ENCODE data around the gene STAT3. TPM values are rescaled to one million over a fixed set of nuclear protein-coding genes. Genes with fewer than 3 reads are reported as not detected.
A peak's percentile ranks its signal among the peaks of the same experiment; 100 is the strongest.

Gene STAT3
- total RNA-seq, 1 donor, result 206 TPM

- H3K4me2 ChIP-seq (ENCODE audit: insufficient read depth, low read length), result peak overlapping the region; percentile 25
- H3K4me3 ChIP-seq (ENCODE audit: insufficient read depth, low read length), result no peak overlapping the region
- peaks cover 94% of the 10 kb centered on the region for H3K79me2 ChIP-seq (ENCODE audit: insufficient read depth, low read length)
- H3K36me3 ChIP-seq (ENCODE audit: insufficient read depth, low read length), result peaks cover 43% of the 10 kb centered on the region
- no peaks in the 10 kb centered on the region for H3K27me3 ChIP-seq (ENCODE audit: insufficient read depth, low read length)
- H3K4me1 ChIP-seq (ENCODE audit: insufficient read depth, low read length), result peaks cover 56% of the 10 kb centered on the region
- no peak for TF ChIP-seq CTCF (IDR thresholded peaks at IDR 0.05; ENCODE audit: extremely low read depth, low read depth, low read length)
- peaks cover 92% of the 10 kb centered on the region for H4K20me1 ChIP-seq (ENCODE audit: insufficient read depth, low read length)
- peak; percentile 79 for DNase-seq (ENCODE audit: insufficient read length, low spot score, missing footprints)
- no peaks in the 10 kb centered on the region for H3K9me3 ChIP-seq (ENCODE audit: low read depth, low read length)
- H2AFZ ChIP-seq (ENCODE audit: low read length), result no peak overlapping the region
- peak overlapping the region; percentile 51 for H3K27ac ChIP-seq (ENCODE audit: low read depth, low read length)
Measured at GRCh38 chr17:42408061-42408460, 19.8 kb upstream of the STAT3 start.

- Histone ChIP-seq H3K4me3 (ENCODE audit: insufficient read depth, low read length) (no peak overlapping the region), H3K9me3 (ENCODE audit: low read depth, low read length) (no peaks in the 10 kb centered on the region), H3K79me2 (ENCODE audit: insufficient read depth, low read length) (peaks cover 95% of the 10 kb centered on the region), H3K27me3 (ENCODE audit: insufficient read depth, low read length) (no peaks in the 10 kb centered on the region), H3K4me2 (ENCODE audit: insufficient read depth, low read length) (peak overlapping the region; percentile 25), H4K20me1 (ENCODE audit: insufficient read depth, low read length) (peaks cover 94% of the 10 kb centered on the region), H2AFZ (ENCODE audit: low read length) (no peak overlapping the region), H3K27ac (ENCODE audit: low read depth, low read length) (peak overlapping the region; percentile 36), H3K36me3 (ENCODE audit: insufficient read depth, low read length) (peaks cover 50% of the 10 kb centered on the region), H3K4me1 (ENCODE audit: insufficient read depth, low read length) (peaks cover 59% of the 10 kb centered on the region)
- no peak for TF ChIP-seq CTCF (IDR thresholded peaks at IDR 0.05; ENCODE audit: extremely low read depth, low read depth, low read length)
- DNase-seq (ENCODE audit: insufficient read length, low spot score, missing footprints), result peak; percentile 95
Measured at GRCh38 chr17:42407289-42407836, 19.1 kb upstream of the STAT3 start.

- no peak overlapping the region for H2AFZ ChIP-seq (ENCODE audit: low read length)
- H3K79me2 ChIP-seq (ENCODE audit: insufficient read depth, low read length), result peaks cover 95% of the 10 kb centered on the region
- H3K27ac ChIP-seq (ENCODE audit: low read depth, low read length), result peak overlapping the region; percentile 36
- no peak overlapping the region for H3K4me3 ChIP-seq (ENCODE audit: insufficient read depth, low read length)
- H4K20me1 ChIP-seq (ENCODE audit: insufficient read depth, low read length), result peaks cover 94% of the 10 kb centered on the region
- peaks cover 51% of the 10 kb centered on the region for H3K36me3 ChIP-seq (ENCODE audit: insufficient read depth, low read length)
- H3K9me3 ChIP-seq (ENCODE audit: low read depth, low read length), result no peaks in the 10 kb centered on the region
- peaks cover 54% of the 10 kb centered on the region for H3K4me1 ChIP-seq (ENCODE audit: insufficient read depth, low read length)
- H3K4me2 ChIP-seq (ENCODE audit: insufficient read depth, low read length), result peak overlapping the region; percentile 22
- no peak for TF ChIP-seq CTCF (IDR thresholded peaks at IDR 0.05; ENCODE audit: extremely low read depth, low read depth, low read length)
- DNase-seq (ENCODE audit: insufficient read length, low spot score, missing footprints), result peak; percentile 79
- no peaks in the 10 kb centered on the region for H3K27me3 ChIP-seq (ENCODE audit: insufficient read depth, low read length)
Measured at GRCh38 chr17:42406615-42407288, 18.5 kb upstream of the STAT3 start.

DNA sequence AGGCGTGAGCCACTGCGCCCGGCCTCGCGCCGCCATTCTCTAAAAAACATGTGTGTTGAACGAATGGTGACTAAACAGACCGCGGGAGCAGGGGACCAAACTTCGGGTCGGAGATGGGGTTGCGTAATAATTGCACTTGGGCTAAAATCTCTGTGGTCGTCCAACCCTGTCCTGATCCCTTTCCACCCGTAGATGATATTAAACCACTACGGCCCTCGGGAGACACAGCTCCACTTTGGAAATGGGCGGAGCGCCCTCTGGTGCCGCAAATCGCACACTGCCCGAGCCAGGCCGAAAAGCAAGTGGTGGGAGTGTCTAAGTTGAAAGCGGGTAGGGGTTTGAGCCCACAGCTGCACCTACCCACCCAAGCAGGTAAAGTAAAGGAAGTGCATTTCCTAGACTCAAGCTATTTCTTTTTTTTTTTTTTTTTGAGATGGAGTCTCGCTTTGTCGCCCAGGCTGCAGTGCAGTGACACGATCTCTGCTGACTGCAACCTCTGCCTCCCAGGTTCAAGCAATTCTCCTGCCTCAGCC, 17.8 kb upstream of the STAT3 start:
- H4K20me1 ChIP-seq (ENCODE audit: insufficient read depth, low read length), result peaks cover 87% of the 10 kb centered on the region
- peak; percentile 97 for DNase-seq (ENCODE audit: insufficient read length, low spot score, missing footprints)

More for the DNA sequence above, 17.8 kb upstream of the STAT3 start:
- Histone ChIP-seq H3K27ac (ENCODE audit: low read depth, low read length) (no peak overlapping the region), H3K4me3 (ENCODE audit: insufficient read depth, low read length) (no peak overlapping the region), H3K9me3 (ENCODE audit: low read depth, low read length) (no peaks in the 10 kb centered on the region), H3K27me3 (ENCODE audit: insufficient read depth, low read length) (no peaks in the 10 kb centered on the region), H3K4me1 (ENCODE audit: insufficient read depth, low read length) (peaks cover 47% of the 10 kb centered on the region), H3K79me2 (ENCODE audit: insufficient read depth, low read length) (peaks cover 88% of the 10 kb centered on the region), H3K36me3 (ENCODE audit: insufficient read depth, low read length) (peaks cover 49% of the 10 kb centered on the region), H3K4me2 (ENCODE audit: insufficient read depth, low read length) (no peak overlapping the region), H2AFZ (ENCODE audit: low read length) (no peak overlapping the region)
- peak; percentile 79 for TF ChIP-seq CTCF (IDR thresholded peaks at IDR 0.05; ENCODE audit: extremely low read depth, low read depth, low read length)

All from osteoblast (primary cell).